ENCODE measurements around the gene DCHS2. TPM values are rescaled to one million over a fixed set of nuclear protein-coding genes. Genes with fewer than 3 reads are reported as not detected.
A peak's percentile ranks its signal among the peaks of the same experiment; 100 is the strongest.

DCHS2 gene
- total RNA-seq, 1 donor from 2014 or later: not detected

DNA sequence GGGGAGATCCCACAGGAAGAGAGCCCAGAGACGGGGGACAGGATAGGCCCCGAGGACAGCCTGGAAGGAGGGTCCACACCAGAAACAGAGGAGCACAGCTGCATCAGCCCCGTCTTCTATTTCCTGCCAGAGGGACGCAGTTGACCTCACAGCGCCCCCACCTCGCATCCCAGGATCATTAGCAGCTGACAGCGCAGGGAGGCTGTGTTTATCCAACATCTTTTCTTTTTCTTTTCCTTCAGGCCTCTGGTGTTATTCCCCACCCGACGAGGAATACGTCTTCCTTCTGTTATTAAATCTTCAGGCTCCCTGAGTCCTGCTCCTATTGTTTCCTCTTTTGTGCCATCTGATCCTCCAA is 75.4 kb downstream of the DCHS2 start:
- H3K4me3 ChIP-seq: peak overlapping the region; percentile 47 to 65
- H3K4me1 ChIP-seq: no peaks in the 10 kb centered on the region
- no peak for DNase-seq (ENCODE audit: low spot score in 2 of 2)
- no peaks in the 10 kb centered on the region for H3K27me3 ChIP-seq
- intact Hi-C loops (cut with DNase I): loop anchor here (1.0 kb wide), 1 partner anchor 51 kb away; no protein-coding TSS in a partner anchor
- no peaks in the 10 kb centered on the region for H3K36me3 ChIP-seq
- H3K9me3 ChIP-seq: peaks cover 0 to under 1% of the 10 kb centered on the region in 2 donors
- H3K27ac ChIP-seq: peak overlapping the region in 1 of 2 donors; percentile 3
- TF ChIP-seq, protein P1, sequence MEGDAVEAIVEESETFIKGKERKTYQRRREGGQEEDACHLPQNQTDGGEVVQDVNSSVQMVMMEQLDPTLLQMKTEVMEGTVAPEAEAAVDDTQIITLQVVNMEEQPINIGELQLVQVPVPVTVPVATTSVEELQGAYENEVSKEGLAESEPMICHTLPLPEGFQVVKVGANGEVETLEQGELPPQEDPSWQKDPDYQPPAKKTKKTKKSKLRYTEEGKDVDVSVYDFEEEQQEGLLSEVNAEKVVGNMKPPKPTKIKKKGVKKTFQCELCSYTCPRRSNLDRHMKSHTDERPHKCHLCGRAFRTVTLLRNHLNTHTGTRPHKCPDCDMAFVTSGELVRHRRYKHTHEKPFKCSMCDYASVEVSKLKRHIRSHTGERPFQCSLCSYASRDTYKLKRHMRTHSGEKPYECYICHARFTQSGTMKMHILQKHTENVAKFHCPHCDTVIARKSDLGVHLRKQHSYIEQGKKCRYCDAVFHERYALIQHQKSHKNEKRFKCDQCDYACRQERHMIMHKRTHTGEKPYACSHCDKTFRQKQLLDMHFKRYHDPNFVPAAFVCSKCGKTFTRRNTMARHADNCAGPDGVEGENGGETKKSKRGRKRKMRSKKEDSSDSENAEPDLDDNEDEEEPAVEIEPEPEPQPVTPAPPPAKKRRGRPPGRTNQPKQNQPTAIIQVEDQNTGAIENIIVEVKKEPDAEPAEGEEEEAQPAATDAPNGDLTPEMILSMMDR (IDR thresholded peaks at IDR 0.05): no peak

DNA sequence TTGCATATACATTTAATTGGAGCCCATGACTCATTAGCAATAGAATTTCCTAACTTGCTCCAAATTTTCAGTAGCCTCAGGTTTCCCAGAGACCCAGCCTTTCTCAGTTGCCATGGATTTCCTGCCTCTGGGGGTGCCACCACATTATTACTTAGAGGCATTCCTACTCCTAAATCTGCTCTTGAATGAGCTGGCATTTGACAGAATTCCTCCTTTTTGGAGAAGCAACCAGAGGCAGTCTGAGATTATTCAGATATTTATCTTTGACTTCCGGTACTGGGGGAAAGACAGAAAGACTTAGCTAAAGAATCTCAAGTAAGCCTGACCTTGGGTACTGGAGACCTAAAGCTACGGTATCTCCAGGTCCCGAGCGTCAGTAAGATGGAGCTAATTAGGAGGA is 76.3 kb downstream of the DCHS2 start:
- H3K4me3 ChIP-seq: no peak overlapping the region
- peaks cover 0 to 9% of the 10 kb centered on the region in 2 donors for H3K9me3 ChIP-seq
- no peaks in the 10 kb centered on the region for H3K36me3 ChIP-seq
- no peak overlapping the region for H3K27ac ChIP-seq
- H3K4me1 ChIP-seq: no peaks in the 10 kb centered on the region
- no peak for DNase-seq (ENCODE audit: low spot score in 2 of 2)
- intact Hi-C loops (cut with DNase I): no loop called here
- TF ChIP-seq, protein P1 (IDR thresholded peaks at IDR 0.05): no peak
- no peaks in the 10 kb centered on the region for H3K27me3 ChIP-seq

DNA sequence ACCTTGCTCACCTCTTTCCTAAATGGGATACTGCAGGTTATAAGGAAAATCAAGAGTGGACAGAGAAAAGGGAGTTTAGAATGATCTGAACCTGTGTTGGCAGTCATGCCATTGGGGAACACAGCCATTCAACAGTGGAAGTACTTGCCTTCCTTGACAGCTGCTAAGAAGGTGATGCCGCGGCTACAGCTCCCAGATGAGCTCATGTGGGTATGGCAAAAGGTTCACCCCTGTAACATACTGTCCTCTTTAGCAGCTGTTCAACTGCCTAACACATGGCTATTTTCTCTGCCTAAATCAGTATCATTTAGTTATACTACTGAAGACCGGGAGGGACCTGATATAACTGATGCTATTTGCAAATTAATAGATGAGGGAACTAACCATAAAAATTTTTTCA is 76.8 kb downstream of the DCHS2 start:
- Histone ChIP-seq H3K27ac (no peak overlapping the region), H3K9me3 (peaks cover 0 to 9% of the 10 kb centered on the region in 2 donors), H3K4me3 (no peak overlapping the region), H3K36me3 (no peaks in the 10 kb centered on the region), H3K4me1 (no peaks in the 10 kb centered on the region), H3K27me3 (no peaks in the 10 kb centered on the region)
- no peak for DNase-seq (ENCODE audit: low spot score in 2 of 2)
- TF ChIP-seq, protein P1 (IDR thresholded peaks at IDR 0.05): no peak
- intact Hi-C loops (cut with DNase I): no loop called here

DNA sequence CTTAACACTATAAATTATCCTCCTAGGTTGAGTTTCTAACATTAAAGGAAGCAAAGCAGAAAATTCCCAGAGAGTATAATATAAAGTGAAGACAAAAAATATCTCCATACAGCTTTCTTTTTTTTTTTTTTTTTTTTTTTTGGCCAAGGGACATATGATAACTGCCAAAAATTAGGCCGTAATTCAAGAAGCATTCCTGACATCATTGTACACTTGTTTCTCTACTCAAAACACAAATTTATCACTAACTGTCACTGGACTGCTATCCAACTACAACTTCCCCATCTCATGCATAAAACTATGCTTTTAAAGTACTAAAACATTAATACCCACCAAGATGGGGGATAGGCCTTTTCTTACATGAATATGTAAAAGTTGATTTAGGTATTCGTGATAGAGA is 77.2 kb downstream of the DCHS2 start:
- H3K36me3 ChIP-seq: no peaks in the 10 kb centered on the region
- H3K9me3 ChIP-seq: peaks cover 0 to 9% of the 10 kb centered on the region in 2 donors
- no peaks in the 10 kb centered on the region for H3K27me3 ChIP-seq
- no peaks in the 10 kb centered on the region for H3K4me1 ChIP-seq
- intact Hi-C loops (cut with DNase I): no loop called here
- no peak for DNase-seq (ENCODE audit: low spot score in 2 of 2)
- no peak overlapping the region for H3K27ac ChIP-seq
- TF ChIP-seq, protein P1 (IDR thresholded peaks at IDR 0.05): no peak
- H3K4me3 ChIP-seq: no peak overlapping the region

DNA sequence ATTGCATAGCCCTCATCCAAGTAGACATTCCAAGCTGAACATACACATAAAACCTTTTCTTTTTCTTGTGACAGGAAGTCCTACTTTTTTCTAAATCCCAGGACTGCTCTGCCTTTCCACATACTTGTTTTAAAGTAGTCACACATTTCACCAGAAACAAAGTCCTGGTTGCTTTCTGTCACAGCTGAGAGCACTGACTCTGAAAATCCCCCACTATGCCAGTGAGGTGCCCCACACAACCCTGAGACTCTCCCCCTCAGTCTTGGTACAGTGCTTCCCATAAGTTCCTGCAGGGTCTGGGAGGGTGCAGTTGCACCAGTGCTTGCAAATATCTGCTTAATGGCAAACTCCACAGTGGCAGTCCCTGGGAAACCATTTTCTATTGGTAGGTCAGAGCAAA is 84.2 kb downstream of the DCHS2 start:
- Histone ChIP-seq H3K9me3 (peaks cover 0 to 9% of the 10 kb centered on the region in 2 donors), H3K4me3 (no peak overlapping the region), H3K27me3 (no peaks in the 10 kb centered on the region), H3K36me3 (no peaks in the 10 kb centered on the region), H3K4me1 (no peaks in the 10 kb centered on the region), H3K27ac (no peak overlapping the region)
- DNase-seq (ENCODE audit: low spot score in 2 of 2): no peak
- TF ChIP-seq, protein P1 (IDR thresholded peaks at IDR 0.05): no peak
- intact Hi-C loops (cut with DNase I): no loop called here
